Gastroesophageal sphincter (tissue), 3 donors: ENCODE data around the gene PNPO.

Experiments
- EP300 ChIP-seq: sonication (generic); formaldehyde crosslinking; IDR thresholded peaks from one replicate; pipeline ENCODE4 v1.6.1; 2017; ENCODE audit warnings: antibody characterized with exemption, mild to moderate bottlenecking
- POLR2A ChIP-seq, 2 donors: fragments of 450-650 bp; IDR thresholded peaks; one replicate each; pipeline ENCODE4 v1.6.1; 2017; ENCODE audit warnings: antibody characterized with exemption in 2 of 2, mild to moderate bottlenecking in 2 of 2, moderate library complexity in 1 of 2
- POLR2AphosphoS5 ChIP-seq: sonication (generic); formaldehyde crosslinking; IDR thresholded peaks from one replicate; pipeline ENCODE4 v1.6.1; 2017; ENCODE audit warnings: antibody characterized with exemption
- TF ChIP-seq, protein P1 (sequence below), 4 experiments: fragments of 200-600 bp in 2 of 4; fragments of 450-650 bp in 2 of 4; sonication (generic) in 1 of 4; IDR thresholded peaks; one replicate each; pipeline ENCODE4 v1.5.1; 2017 to 2019; ENCODE audit warnings: antibody characterized with exemption in 4 of 4, mild to moderate bottlenecking in 2 of 4, moderate library complexity in 2 of 4

DNA sequence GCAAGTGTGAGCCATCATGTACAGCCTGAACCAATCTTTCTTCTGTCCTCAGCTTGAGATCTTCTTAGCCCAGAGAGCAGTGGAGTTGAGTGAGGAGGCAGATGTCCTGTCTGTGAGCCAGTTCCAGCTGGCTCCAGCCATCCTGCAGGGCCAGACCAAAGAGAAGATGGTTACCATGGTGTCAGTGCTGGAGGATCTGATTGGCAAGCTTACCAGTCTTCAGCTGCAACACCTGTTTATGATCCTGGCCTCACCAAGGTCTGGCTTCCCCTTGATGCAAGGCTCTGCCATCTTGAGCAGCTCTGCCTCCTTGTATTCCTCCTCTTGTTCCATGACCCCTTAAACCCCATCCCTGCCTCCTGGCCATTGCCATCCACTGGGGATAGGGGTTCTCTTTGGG lies 39.2 kb downstream of the PNPO start:
- TF ChIP-seq, protein P1, sequence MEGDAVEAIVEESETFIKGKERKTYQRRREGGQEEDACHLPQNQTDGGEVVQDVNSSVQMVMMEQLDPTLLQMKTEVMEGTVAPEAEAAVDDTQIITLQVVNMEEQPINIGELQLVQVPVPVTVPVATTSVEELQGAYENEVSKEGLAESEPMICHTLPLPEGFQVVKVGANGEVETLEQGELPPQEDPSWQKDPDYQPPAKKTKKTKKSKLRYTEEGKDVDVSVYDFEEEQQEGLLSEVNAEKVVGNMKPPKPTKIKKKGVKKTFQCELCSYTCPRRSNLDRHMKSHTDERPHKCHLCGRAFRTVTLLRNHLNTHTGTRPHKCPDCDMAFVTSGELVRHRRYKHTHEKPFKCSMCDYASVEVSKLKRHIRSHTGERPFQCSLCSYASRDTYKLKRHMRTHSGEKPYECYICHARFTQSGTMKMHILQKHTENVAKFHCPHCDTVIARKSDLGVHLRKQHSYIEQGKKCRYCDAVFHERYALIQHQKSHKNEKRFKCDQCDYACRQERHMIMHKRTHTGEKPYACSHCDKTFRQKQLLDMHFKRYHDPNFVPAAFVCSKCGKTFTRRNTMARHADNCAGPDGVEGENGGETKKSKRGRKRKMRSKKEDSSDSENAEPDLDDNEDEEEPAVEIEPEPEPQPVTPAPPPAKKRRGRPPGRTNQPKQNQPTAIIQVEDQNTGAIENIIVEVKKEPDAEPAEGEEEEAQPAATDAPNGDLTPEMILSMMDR (IDR thresholded peaks at IDR 0.05), result no peak
- TF ChIP-seq POLR2A (IDR thresholded peaks at IDR 0.05), result no peak
- no peak for TF ChIP-seq EP300
- no peak for TF ChIP-seq POLR2AphosphoS5
